Caco-2 (cell line): Measurements from ENCODE around the gene UGT1A9. TPM values are rescaled to one million over a fixed set of nuclear protein-coding genes. Genes with fewer than 3 reads are reported as not detected.

Source experiments
- BruUV-seq: library from RNA; stranded (reverse); fragments of 400-500 nt; replicated peaks from 2 replicates; lab custom pipeline; 2021; lab: Mats Ljungman, UMichigan
- CTCF ChIA-PET: fragments of 300-600 bp; sonication (Branson Sonifier 250); formaldehyde crosslinking; loops from one replicate; lab custom pipeline; 2022; ENCODE audit warnings: antibody characterized with exemption; lab: Charles Lee
- POLR2A ChIA-PET: fragments of 300-600 bp; sonication (Branson Sonifier 250); formaldehyde crosslinking; loops from one replicate; lab custom pipeline; 2022; ENCODE audit warnings: antibody characterized with exemption; lab: Charles Lee
- DNase-seq, 2 experiments: peaks; one replicate each; pipeline versions ENCODE4 v3.0.0 to v3.0.0-alpha.2; 2020 to 2022
- H3K27me3 ChIP-seq: replicated peaks from 2 replicates; pipeline ENCODE4 v1.6.0; 2011; ENCODE audit warnings: low read length; ENCODE audit not compliant: control insufficient read depth, insufficient read depth
- H3K36me3 ChIP-seq: 2 replicates; pipeline ENCODE4 v1.5.1; 2011; ENCODE audit warnings: low read length; ENCODE audit not compliant: control insufficient read depth, insufficient read depth
- H3K4me1 ChIP-seq: fragments of 250-450 bp; sonication (Bioruptor Pico); 2 replicates; pipeline ENCODE4 v1.5.1; 2020; ENCODE audit warnings: mild to moderate bottlenecking
- H3K4me3 ChIP-seq: 2 replicates; pipeline ENCODE4 v1.5.1; 2011; ENCODE audit warnings: low read depth, mild to moderate bottlenecking, control low read depth, low read length
- H3K9me3 ChIP-seq: fragments of 250-450 bp; sonication (Bioruptor Pico); 2 replicates; pipeline ENCODE4 v1.5.1; 2020; ENCODE audit warnings: mild to moderate bottlenecking, moderate library complexity
- H3K27ac Mint-ChIP-seq: one replicate; pipeline ENCODE4 v1.8.0; 2022; ENCODE audit warnings: mixed read lengths; ENCODE audit not compliant: unreplicated experiment
- H3K27me3 Mint-ChIP-seq: one replicate; pipeline ENCODE4 v1.8.0; 2022; ENCODE audit warnings: mixed read lengths; ENCODE audit not compliant: insufficient read depth, unreplicated experiment
- H3K36me3 Mint-ChIP-seq: one replicate; pipeline ENCODE4 v1.8.0; 2022; ENCODE audit warnings: mild to moderate bottlenecking, mixed read lengths; ENCODE audit not compliant: insufficient read depth, unreplicated experiment
- H3K4me1 Mint-ChIP-seq: one replicate; pipeline ENCODE4 v1.8.0; 2022; ENCODE audit warnings: low read depth, mixed read lengths; ENCODE audit not compliant: unreplicated experiment
- H3K4me3 Mint-ChIP-seq: one replicate; pipeline ENCODE4 v1.8.0; 2022; ENCODE audit warnings: mild to moderate bottlenecking, moderate library complexity, mixed read lengths; ENCODE audit not compliant: unreplicated experiment
- H3K9me3 Mint-ChIP-seq: one replicate; pipeline ENCODE4 v1.8.0; 2022; ENCODE audit warnings: mixed read lengths; ENCODE audit not compliant: unreplicated experiment
- CTCF ChIP-seq, 2 experiments: fragments of 200-600 bp in 1 of 2; IDR thresholded peaks; 1 replicate in 1 of 2; 2 replicates in 1 of 2; pipeline versions ENCODE4 v1.5.1 to v1.8.0; 2011 to 2022; ENCODE audit warnings: antibody characterized with exemption in 1 of 2, control low read depth in 1 of 2, inconsistent platforms in 1 of 2, low read depth in 1 of 2, low read length in 1 of 2, mild to moderate bottlenecking in 1 of 2, moderate library complexity in 1 of 2; ENCODE audit not compliant: insufficient read depth in 1 of 2, severe bottlenecking in 1 of 2, unreplicated experiment in 1 of 2
- intact Hi-C: fragments of 100-400 bp; cut with micrococcal nuclease; formaldehyde crosslinking; loops from one replicate; pipeline ENCODE4 v1.10.0; 2022; ENCODE audit not compliant: unreplicated experiment
- total RNA-seq: library from RNA; stranded (reverse); gene quantifications from 2 replicates; pipeline ENCODE4 v1.2.3, GENCODE V29; 2022

The UGT1A9 gene
- total RNA-seq, 1 experiment from 2014 or later = 0.20 TPM

GRCh38 chr2:233693963-233694362, 22.3 kb downstream of the UGT1A9 start:
- intact Hi-C loops = loop anchor here (1.0 kb wide), 1 partner anchor 10 kb away; no protein-coding TSS in a partner anchor
- DNase-seq = no peak
- Mint-ChIP-seq H3K36me3 (peaks cover 21% of the 10 kb centered on the region), H3K27me3 (no peaks in the 10 kb centered on the region), H3K4me1 (peaks cover 3% of the 10 kb centered on the region), H3K27ac (peak overlapping the region; percentile 25), H3K4me3 (peak overlapping the region; percentile 70), H3K9me3 (no peaks in the 10 kb centered on the region)
- no peaks in the 10 kb centered on the region for H3K36me3 ChIP-seq
- H3K27me3 ChIP-seq = no peaks in the 10 kb centered on the region
- POLR2A ChIA-PET = no interaction called here
- TF ChIP-seq CTCF (IDR thresholded peaks at IDR 0.05; ENCODE audit: insufficient read depth in 1 of 2, low read depth in 1 of 2, low read length in 1 of 2, severe bottlenecking in 1 of 2, unreplicated experiment in 1 of 2) = no peak
- H3K4me3 ChIP-seq = 0 out of 2 replicates have a peak overlapping the region, but pooled peaks have one; percentile 3
- BruUV-seq = no TSS peak
- peaks cover 25% of the 10 kb centered on the region for H3K4me1 ChIP-seq
- H3K9me3 ChIP-seq = no peaks in the 10 kb centered on the region
- CTCF ChIA-PET = no interaction called here

GRCh38 chr2:233698740-233699139, 27.0 kb downstream of the UGT1A9 start:
- Histone ChIP-seq H3K27me3 (no peaks in the 10 kb centered on the region), H3K4me3 (no peak overlapping the region), H3K36me3 (no peaks in the 10 kb centered on the region), H3K9me3 (no peaks in the 10 kb centered on the region), H3K4me1 (peaks cover 46% of the 10 kb centered on the region)
- POLR2A ChIA-PET = no interaction called here
- no peak for TF ChIP-seq CTCF (IDR thresholded peaks at IDR 0.05; ENCODE audit: insufficient read depth in 1 of 2, low read depth in 1 of 2, low read length in 1 of 2, severe bottlenecking in 1 of 2, unreplicated experiment in 1 of 2)
- Mint-ChIP-seq H3K36me3 (peaks cover 10% of the 10 kb centered on the region), H3K27me3 (no peaks in the 10 kb centered on the region), H3K27ac (peak overlapping the region; percentile 93), H3K4me1 (peaks cover 21% of the 10 kb centered on the region), H3K4me3 (peak overlapping the region; percentile 35), H3K9me3 (peaks cover 1% of the 10 kb centered on the region)
- DNase-seq = no peak
- CTCF ChIA-PET = no interaction called here
- no TSS peak for BruUV-seq
- intact Hi-C loops = no loop called here

GRCh38 chr2:233699424-233700027, 27.8 kb downstream of the UGT1A9 start:
- Mint-ChIP-seq H3K9me3 (peaks cover 9% of the 10 kb centered on the region), H3K4me1 (peaks cover 26% of the 10 kb centered on the region), H3K27me3 (no peaks in the 10 kb centered on the region), H3K27ac (peak overlapping the region; percentile 93), H3K36me3 (peaks cover 14% of the 10 kb centered on the region), H3K4me3 (peak overlapping the region; percentile 35)
- TF ChIP-seq CTCF (IDR thresholded peaks at IDR 0.05; ENCODE audit: insufficient read depth in 1 of 2, low read depth in 1 of 2, low read length in 1 of 2, severe bottlenecking in 1 of 2, unreplicated experiment in 1 of 2) = no peak
- no peak overlapping the region for H3K4me3 ChIP-seq
- peaks cover 46% of the 10 kb centered on the region for H3K4me1 ChIP-seq
- BruUV-seq = TSS peak; percentile 65
- no peak for DNase-seq
- H3K9me3 ChIP-seq = no peaks in the 10 kb centered on the region
- CTCF ChIA-PET = no interaction called here
- intact Hi-C loops = no loop called here
- no peaks in the 10 kb centered on the region for H3K36me3 ChIP-seq
- no peaks in the 10 kb centered on the region for H3K27me3 ChIP-seq
- POLR2A ChIA-PET = no interaction called here
